ENCODE results near the gene RPS19. TPM values are rescaled to one million over a fixed set of nuclear protein-coding genes. Genes with fewer than 3 reads are reported as not detected.

Gene RPS19
- total RNA-seq, 1 experiment from 2014 or later = 3,152 TPM

GRCh38 chr19:41821003-41821735 is 38.9 kb upstream of the RPS19 start:
- peaks cover 4% of the 10 kb centered on the region; the same call in 1 of the 2 replicates for H3K27me3 Mint-ChIP-seq (ENCODE audit: low read depth)
- H3K36me3 Mint-ChIP-seq = no peaks in the 10 kb centered on the region
- H3K27ac Mint-ChIP-seq = no peak overlapping the region
- ATAC-seq (peak; percentile 99), DNase-seq (ENCODE audit: low spot score) (peak; percentile 66)
- no peaks in the 10 kb centered on the region for H3K4me1 Mint-ChIP-seq
- no peaks in the 10 kb centered on the region for H3K9me3 Mint-ChIP-seq
- ChIA-PET POLR2A (no interaction called here), CTCF (interaction anchor here (0.6 to 11.4 kb wide), 22 partner anchors 9 to 813 kb away, joined by 3 to 190 read pairs (median 5); partner anchors contain the start of genes CEACAM3 and CEACAM6)
- no peak overlapping the region for H3K4me3 Mint-ChIP-seq
- TF ChIP-seq TEAD1 (CRISPR knock-in tag; IDR thresholded peaks at IDR 0.05) = no peak
- no peak for TF ChIP-seq MLX (CRISPR knock-in tag; IDR thresholded peaks at IDR 0.05)
- no peak for TF ChIP-seq NFYB (CRISPR knock-in tag; conservative IDR thresholded peaks at IDR 0.05; ENCODE audit: low read depth)
- TF ChIP-seq SMAD3 (CRISPR knock-in tag; IDR thresholded peaks at IDR 0.05; ENCODE audit: borderline replicate concordance) = no peak
- TF ChIP-seq GABPB1 (CRISPR knock-in tag; IDR thresholded peaks at IDR 0.05) = peak; percentile 39; the same call in 1 of the 2 replicates
- no peak for TF ChIP-seq NR3C1 (CRISPR knock-in tag; conservative IDR thresholded peaks at IDR 0.05; ENCODE audit: low read depth)
- TF ChIP-seq CTCF (IDR thresholded peaks at IDR 0.05) = peak; percentile 37; the same call in 1 of the 2 replicates

GRCh38 chr19:41837981-41838708 is 21.9 kb upstream of the RPS19 start:
- CTCF ChIA-PET = interaction anchor here (0.6 to 3.3 kb wide), 4 partner anchors 18 to 131 kb away, joined by 5 to 21 read pairs (median 16); partner anchors contain the start of gene CEACAM6
- H3K36me3 Mint-ChIP-seq = no peaks in the 10 kb centered on the region
- H3K4me1 Mint-ChIP-seq = no peaks in the 10 kb centered on the region
- ATAC-seq = no peak
- no peak for DNase-seq (ENCODE audit: low spot score)
- POLR2A ChIA-PET = interaction anchor here (1.1 to 1.7 kb wide), 2 partner anchors 22 to 86 kb away, joined by 3 to 5 read pairs; partner anchors contain the start of gene RPS19
- no peak overlapping the region for H3K4me3 Mint-ChIP-seq
- no peak overlapping the region for H3K27ac Mint-ChIP-seq
- peaks cover 31% of the 10 kb centered on the region for H3K27me3 Mint-ChIP-seq (ENCODE audit: low read depth)
- H3K9me3 Mint-ChIP-seq = no peaks in the 10 kb centered on the region
- TF ChIP-seq TCF7 (CRISPR knock-in tag; IDR thresholded peaks at IDR 0.05; ENCODE audit: low read depth) (no peak), JUN (CRISPR knock-in tag; IDR thresholded peaks at IDR 0.05) (no peak), ZBTB21 (CRISPR knock-in tag; IDR thresholded peaks at IDR 0.05; ENCODE audit: borderline replicate concordance) (no peak), IRF2 (CRISPR knock-in tag; IDR thresholded peaks at IDR 0.05; ENCODE audit: borderline replicate concordance, low read depth) (no peak), FOXJ3 (CRISPR knock-in tag; IDR thresholded peaks at IDR 0.05; ENCODE audit: borderline replicate concordance) (no peak), ZNF423 (CRISPR knock-in tag; IDR thresholded peaks at IDR 0.05) (no peak), USF2 (CRISPR knock-in tag; IDR thresholded peaks at IDR 0.05) (no peak), ATF1 (CRISPR knock-in tag; IDR thresholded peaks at IDR 0.05) (no peak), E2F5 (CRISPR knock-in tag; IDR thresholded peaks at IDR 0.05) (no peak), KAT7 (CRISPR knock-in tag; IDR thresholded peaks at IDR 0.05; ENCODE audit: borderline replicate concordance) (no peak), ZNF138 (CRISPR knock-in tag; conservative IDR thresholded peaks at IDR 0.05) (no peak), CDX4 (CRISPR knock-in tag; IDR thresholded peaks at IDR 0.05; ENCODE audit: borderline replicate concordance) (no peak), AR (CRISPR knock-in tag; IDR thresholded peaks at IDR 0.05) (no peak), JAZF1 (CRISPR knock-in tag; IDR thresholded peaks at IDR 0.05) (no peak), MYBL2 (CRISPR knock-in tag; IDR thresholded peaks at IDR 0.05) (no peak), GTF2I (CRISPR knock-in tag; conservative IDR thresholded peaks at IDR 0.05) (no peak), GRHL2 (CRISPR knock-in tag; IDR thresholded peaks at IDR 0.05; ENCODE audit: insufficient replicate concordance, severe bottlenecking) (no peak)
